GM23338 (cell line): Measurements from ENCODE around the gene DLL1. TPM values are rescaled to one million over a fixed set of nuclear protein-coding genes. Genes with fewer than 3 reads are reported as not detected.

Experiments used
- ATAC-seq: fragments of 200-7000 bp; cut with Tn5 transposase; 3 replicates; pipeline ENCODE4 v1.9.1; 2020
- DNase-seq: peaks from one replicate; pipeline ENCODE4 v3.0.0-alpha.2; 2015; ENCODE audit warnings: low spot score
- H2AFZ ChIP-seq: fragments of 200-600 bp; sonication (generic); 2 replicates; pipeline ENCODE4 v1.8.0; 2016; ENCODE audit warnings: antibody characterized with exemption, mild to moderate bottlenecking, moderate library complexity
- H3F3A ChIP-seq: fragments of 200-600 bp; sonication (generic); replicated peaks from 2 replicates; pipeline ENCODE4 v1.8.0; 2017; ENCODE audit warnings: antibody characterized with exemption, mixed run types, low read depth
- H3K27ac ChIP-seq: fragments of 200-600 bp; sonication (generic); 2 replicates; pipeline ENCODE4 v1.6.1; 2016; ENCODE audit warnings: low read depth
- H3K27me3 ChIP-seq: fragments of 200-600 bp; sonication (generic); 2 replicates; pipeline ENCODE4 v1.8.0; 2016; ENCODE audit warnings: mild to moderate bottlenecking, mixed run types, moderate library complexity; ENCODE audit not compliant: insufficient read depth
- H3K36me3 ChIP-seq: fragments of 200-600 bp; sonication (generic); 2 replicates; pipeline ENCODE4 v1.8.0; 2016; ENCODE audit warnings: mild to moderate bottlenecking; ENCODE audit not compliant: insufficient read depth
- H3K4me1 ChIP-seq: fragments of 200-600 bp; sonication (generic); 2 replicates; pipeline ENCODE4 v1.8.0; 2016; ENCODE audit warnings: mild to moderate bottlenecking, moderate library complexity; ENCODE audit not compliant: insufficient read depth
- H3K4me2 ChIP-seq: fragments of 200-600 bp; sonication (generic); 2 replicates; pipeline ENCODE4 v1.7.1; 2017; ENCODE audit warnings: mixed run types
- H3K4me3 ChIP-seq: fragments of 200-600 bp; sonication (generic); 2 replicates; pipeline ENCODE4 v1.6.1; 2016; ENCODE audit warnings: mixed run types
- H3K79me2 ChIP-seq: fragments of 200-600 bp; sonication (generic); replicated peaks from 2 replicates; pipeline ENCODE4 v1.8.0; 2017; ENCODE audit warnings: mild to moderate bottlenecking; ENCODE audit not compliant: insufficient read depth
- H3K9me2 ChIP-seq: fragments of 200-600 bp; sonication (generic); 2 replicates; pipeline ENCODE4 v1.8.0; 2017; ENCODE audit not compliant: insufficient read depth
- H4K20me1 ChIP-seq: fragments of 200-600 bp; sonication (generic); replicated peaks from 2 replicates; pipeline ENCODE4 v1.8.0; 2017; ENCODE audit warnings: mild to moderate bottlenecking; ENCODE audit not compliant: insufficient read depth
- H3K27ac Mint-ChIP-seq: 2 replicates; pipeline ENCODE4 v1.8.0; 2020; ENCODE audit warnings: inconsistent platforms, mild to moderate bottlenecking, moderate library complexity, mixed read lengths
- H3K27me3 Mint-ChIP-seq: 3 replicates; pipeline ENCODE4 v1.8.0; 2022; ENCODE audit warnings: low read depth, mild to moderate bottlenecking, moderate library complexity, mixed read lengths, inconsistent platforms; ENCODE audit not compliant: insufficient read depth, poor library complexity
- H3K36me3 Mint-ChIP-seq: 3 replicates; pipeline ENCODE4 v1.8.0; 2021; ENCODE audit warnings: low read depth, mild to moderate bottlenecking, inconsistent platforms, moderate library complexity, mixed read lengths
- H3K4me1 Mint-ChIP-seq: 3 replicates; pipeline ENCODE4 v1.8.0; 2020; ENCODE audit warnings: mild to moderate bottlenecking, inconsistent platforms, mixed read lengths
- H3K4me3 Mint-ChIP-seq: 3 replicates; pipeline ENCODE4 v1.8.0; 2021; ENCODE audit warnings: moderate library complexity, mild to moderate bottlenecking, inconsistent platforms, mixed read lengths
- H3K9me3 Mint-ChIP-seq: 3 replicates; pipeline ENCODE4 v1.8.0; 2020; ENCODE audit warnings: moderate library complexity, mild to moderate bottlenecking, inconsistent platforms, mixed read lengths
- CREB1 ChIP-seq: fragments of 250-450 bp; sonication (Bioruptor Pico); IDR thresholded peaks from 2 replicates; pipeline ENCODE4 v1.5.0; 2020; ENCODE audit warnings: low read depth, mild to moderate bottlenecking, moderate library complexity
- CTCF ChIP-seq, 2 experiments: fragments of 200-600 bp in 1 of 2; sonication (generic) in 1 of 2; conservative IDR thresholded peaks; 2 replicates each; pipeline versions ENCODE4 v1.5.1 to v1.6.1; 2016 to 2017; ENCODE audit warnings: antibody characterized with exemption in 2 of 2, low read depth in 2 of 2, mild to moderate bottlenecking in 2 of 2, moderate library complexity in 1 of 2
- ETS1 ChIP-seq: IDR thresholded peaks from 2 replicates; pipeline ENCODE4 v1.6.1; 2016; ENCODE audit warnings: antibody characterized with exemption
- EZH2 ChIP-seq: fragments of 200-600 bp; sonication (generic); IDR thresholded peaks from one replicate; pipeline ENCODE4 v1.8.0; 2017; ENCODE audit warnings: antibody characterized with exemption, mild to moderate bottlenecking, low read depth; ENCODE audit not compliant: unreplicated experiment
- EZH2phosphoT487 ChIP-seq: fragments of 200-600 bp; sonication (generic); IDR thresholded peaks from one replicate; pipeline ENCODE4 v1.8.1; 2018; ENCODE audit warnings: antibody characterized with exemption; ENCODE audit not compliant: unreplicated experiment
- JUNB ChIP-seq: IDR thresholded peaks from one replicate; pipeline ENCODE4 v1.6.1; 2016; ENCODE audit warnings: antibody characterized with exemption; ENCODE audit not compliant: unreplicated experiment
- POLR2AphosphoS5 ChIP-seq: IDR thresholded peaks from 2 replicates; pipeline ENCODE4 v1.6.1; 2016; ENCODE audit warnings: antibody characterized with exemption, low read depth
- REST ChIP-seq: IDR thresholded peaks from one replicate; pipeline ENCODE4 v1.6.1; 2018; ENCODE audit warnings: antibody characterized with exemption; ENCODE audit not compliant: unreplicated experiment
- ZNF114 ChIP-seq: fragments of 250-450 bp; sonication (Bioruptor Pico); IDR thresholded peaks from 2 replicates; pipeline ENCODE4 v1.5.0; 2020; ENCODE audit warnings: mild to moderate bottlenecking, moderate library complexity
- ZNF331 ChIP-seq: fragments of 250-450 bp; sonication (Bioruptor Pico); IDR thresholded peaks from 2 replicates; pipeline ENCODE4 v1.5.0; 2020; ENCODE audit warnings: low read depth, mild to moderate bottlenecking, moderate library complexity
- polyA plus RNA-seq: library from polyadenylated mRNA; unstranded; fragments of >200 nt; fragmentation: Nextera tagmentation; extraction: Ambion mirVana; gene quantifications from 2 replicates; pipeline ENCODE4 v1.2.1, GENCODE V29; 2016
- total RNA-seq: library from RNA; depleted of rRNA; stranded (reverse); fragments of >200 nt; shearing (Covaris generic); gene quantifications from 2 replicates; pipeline ENCODE4 v1.2.3, GENCODE V29; 2014

DLL1 gene
- total and polyA plus RNA-seq, 2 experiments from 2014 or later: 2.2 to 4.6 TPM

DNA sequence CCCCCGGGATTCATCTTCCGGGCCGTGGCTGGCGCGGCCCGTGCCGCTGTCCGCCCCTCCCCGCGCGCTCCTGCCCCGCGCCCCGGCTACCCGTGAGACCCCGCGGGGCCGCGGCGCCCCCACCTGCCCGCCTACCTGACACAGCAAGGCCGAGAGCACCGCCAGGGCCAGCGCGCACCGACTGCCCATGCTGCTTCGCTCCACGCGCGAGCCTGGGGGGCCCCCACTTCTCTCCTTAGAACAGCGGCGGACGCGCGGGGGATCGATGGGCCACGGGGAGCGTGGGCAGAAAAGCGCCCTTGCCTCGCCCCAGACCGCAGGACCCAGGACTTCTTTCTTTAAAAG is 955 bp downstream of the DLL1 start (continued):
- no peak for TF ChIP-seq REST
- TF ChIP-seq JUNB: no peak
- TF ChIP-seq ETS1: no peak
- TF ChIP-seq CTCF (conservative IDR thresholded peaks at IDR 0.05; ENCODE audit: low read depth in 2 of 2): no peak
- no peak for TF ChIP-seq EZH2phosphoT487
- TF ChIP-seq ZNF114 (CRISPR knock-in tag): no peak
- TF ChIP-seq CREB1 (CRISPR knock-in tag): no peak
- no peak for TF ChIP-seq POLR2AphosphoS5
- no peak for TF ChIP-seq ZNF331

GRCh38 chr6:170289180-170289931 is 1.5 kb downstream of the DLL1 start:
- H3K4me3 Mint-ChIP-seq: peak overlapping the region; percentile 69
- Histone ChIP-seq H3F3A (peaks cover 19% of the 10 kb centered on the region), H3K4me2 (peak overlapping the region; percentile 93), H3K4me3 (peak overlapping the region; percentile 78), H3K27ac (no peak overlapping the region), H3K4me1 (peaks cover 39% of the 10 kb centered on the region), H3K27me3 (peaks cover 81% of the 10 kb centered on the region), H2AFZ (peak overlapping the region; percentile 56; the same call in 1 of the 2 replicates), H3K36me3 (no peaks in the 10 kb centered on the region), H4K20me1 (no peaks in the 10 kb centered on the region; the same call in 1 of the 2 replicates), H3K79me2 (no peaks in the 10 kb centered on the region), H3K9me2 (no peaks in the 10 kb centered on the region)
- H3K36me3 Mint-ChIP-seq: peaks cover 14% of the 10 kb centered on the region
- DNase-seq (peak; percentile 55), ATAC-seq (peak; percentile 1)
- no peak overlapping the region for H3K27ac Mint-ChIP-seq
- H3K4me1 Mint-ChIP-seq: peaks cover 58% of the 10 kb centered on the region
- H3K9me3 Mint-ChIP-seq: peaks cover 8% of the 10 kb centered on the region
- H3K27me3 Mint-ChIP-seq: peaks cover 81% of the 10 kb centered on the region
- no peak for TF ChIP-seq POLR2AphosphoS5
- peak; percentile 17 for TF ChIP-seq EZH2
- no peak for TF ChIP-seq CTCF (conservative IDR thresholded peaks at IDR 0.05; ENCODE audit: low read depth in 2 of 2)
